ENCODE measurements around the gene BICC1. TPM values are rescaled to one million over a fixed set of nuclear protein-coding genes. Genes with fewer than 3 reads are reported as not detected.

BICC1 gene
- total and polyA plus RNA-seq, 9 donors = 15.2 to 26.9 (median 19.7) TPM

DNA sequence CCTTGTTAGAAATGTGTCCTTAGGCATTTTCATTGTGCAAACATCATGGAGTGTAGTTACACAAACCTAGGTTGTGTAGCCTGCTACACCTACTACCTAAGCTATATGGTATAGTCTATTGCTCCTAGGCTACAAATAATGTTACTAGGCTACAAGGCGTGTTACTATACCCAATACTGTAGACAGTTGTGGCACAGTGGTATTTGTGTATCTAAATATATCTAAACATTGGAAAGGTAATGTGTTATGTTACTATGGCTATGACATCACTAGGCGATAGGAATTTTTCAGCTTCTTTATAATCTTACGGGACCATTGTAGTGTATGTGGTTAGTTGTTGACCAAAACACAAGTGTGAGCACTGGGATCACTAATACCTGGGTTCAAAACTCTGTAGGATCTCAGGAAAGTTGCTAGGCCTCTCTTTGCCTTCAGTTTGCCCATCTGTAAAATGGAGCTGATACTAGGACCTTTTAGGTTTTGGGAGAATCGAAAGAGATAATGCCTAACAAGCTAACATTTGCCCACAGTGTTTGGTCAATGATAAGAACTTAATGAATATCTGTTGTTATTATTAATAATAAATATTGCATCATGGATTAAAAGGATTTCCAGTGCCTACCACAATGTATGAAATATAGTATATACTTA is 2.7 kb downstream of the BICC1 start:
- Histone ChIP-seq H3K4me3 (ENCODE audit: low read length) (peak overlapping the region; percentile 83), H3K36me3 (ENCODE audit: control insufficient read depth, insufficient read depth, low read length) (no peaks in the 10 kb centered on the region), H3K27ac (ENCODE audit: low read length) (peak overlapping the region; percentile 97), H3K27me3 (ENCODE audit: control insufficient read depth, insufficient read depth, low read length) (peaks cover 4% of the 10 kb centered on the region), H3K9me3 (replicated peaks; ENCODE audit: control insufficient read depth, low read depth, low read length) (no peaks in the 10 kb centered on the region), H3K4me1 (ENCODE audit: control insufficient read depth, insufficient read depth, low read length) (peaks cover 7% of the 10 kb centered on the region)
- DNase-seq = peak; percentile 42
- 57% methylated on average over 1 of the region's 4 CpGs for WGBS (ENCODE audit: insufficient coverage)

DNA sequence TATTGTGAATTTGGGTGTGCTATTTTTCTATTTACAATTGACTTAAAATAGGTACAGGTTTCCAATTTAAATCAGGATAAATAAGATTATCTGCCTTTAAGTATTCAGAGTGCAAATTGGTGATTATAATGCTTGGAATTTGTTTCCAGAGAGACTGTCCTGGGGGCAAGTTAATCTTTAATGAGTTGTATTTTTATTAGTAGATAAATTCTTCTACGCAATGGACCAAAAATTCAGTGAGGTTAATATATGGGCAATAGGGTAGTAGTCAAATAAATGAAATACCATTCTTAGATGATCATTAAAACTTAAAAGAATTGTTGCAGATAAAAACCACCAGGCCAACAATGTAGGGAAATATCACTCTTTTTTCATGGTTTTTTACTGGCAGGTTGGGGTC is 3.4 kb downstream of the BICC1 start:
- H3K9me3 ChIP-seq (replicated peaks; ENCODE audit: control insufficient read depth, low read depth, low read length) = peaks cover 5% of the 10 kb centered on the region
- no peak overlapping the region for H3K27ac ChIP-seq (ENCODE audit: low read length)
- peaks cover 4% of the 10 kb centered on the region for H3K27me3 ChIP-seq (ENCODE audit: control insufficient read depth, insufficient read depth, low read length)
- no peak overlapping the region for H3K4me3 ChIP-seq (ENCODE audit: low read length)
- no peak for DNase-seq
- no peaks in the 10 kb centered on the region for H3K36me3 ChIP-seq (ENCODE audit: control insufficient read depth, insufficient read depth, low read length)
- WGBS (ENCODE audit: insufficient coverage) = no CpG with 5 or more reads among the region's 1 CpG
- H3K4me1 ChIP-seq (ENCODE audit: control insufficient read depth, insufficient read depth, low read length) = peaks cover 7% of the 10 kb centered on the region

DNA sequence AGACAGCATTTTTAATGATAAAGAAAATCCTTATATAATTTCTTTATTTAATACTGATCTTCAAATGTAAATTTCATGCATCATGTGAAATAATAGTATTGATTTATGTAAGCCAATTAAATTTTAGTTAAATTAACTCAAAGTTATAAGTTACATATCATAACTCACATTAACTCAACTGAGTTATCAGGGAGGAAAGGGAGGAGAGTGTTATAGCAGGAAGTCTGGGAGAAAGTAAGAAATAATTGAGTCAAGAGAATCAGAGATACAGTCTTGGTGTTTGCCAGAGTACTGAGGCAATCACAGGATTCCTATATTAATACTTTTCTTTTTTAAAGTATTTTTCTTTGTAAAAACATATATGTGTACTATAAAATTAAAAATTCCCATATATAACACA is 4.0 kb downstream of the BICC1 start:
- DNase-seq = no peak
- H3K4me1 ChIP-seq (ENCODE audit: control insufficient read depth, insufficient read depth, low read length) = peaks cover 5% of the 10 kb centered on the region
- peaks cover 4% of the 10 kb centered on the region for H3K27me3 ChIP-seq (ENCODE audit: control insufficient read depth, insufficient read depth, low read length)
- H3K36me3 ChIP-seq (ENCODE audit: control insufficient read depth, insufficient read depth, low read length) = no peaks in the 10 kb centered on the region
- H3K27ac ChIP-seq (ENCODE audit: low read length) = no peak overlapping the region
- peaks cover 9% of the 10 kb centered on the region for H3K9me3 ChIP-seq (replicated peaks; ENCODE audit: control insufficient read depth, low read depth, low read length)
- no peak overlapping the region for H3K4me3 ChIP-seq (ENCODE audit: low read length)

DNA sequence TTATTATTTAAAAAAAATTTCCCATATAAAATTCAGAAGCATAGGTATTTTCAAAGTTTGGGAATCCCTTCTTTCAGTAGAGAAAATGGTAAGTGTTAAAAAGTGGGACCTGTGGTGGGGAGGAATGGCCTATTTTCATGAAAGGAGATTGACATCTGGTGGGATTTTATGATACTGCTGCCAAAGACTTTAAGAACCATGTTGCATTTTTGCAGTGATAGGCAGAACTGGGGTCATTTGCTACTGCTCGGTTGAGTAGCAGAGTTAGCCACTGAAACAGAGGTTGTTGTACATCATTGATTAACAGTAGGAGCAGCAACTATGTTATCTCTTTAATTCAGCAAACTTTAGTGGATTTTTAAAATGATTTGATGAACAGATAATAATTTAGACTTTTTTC is 4.4 kb downstream of the BICC1 start:
- peaks cover 2% of the 10 kb centered on the region for H3K4me1 ChIP-seq (ENCODE audit: control insufficient read depth, insufficient read depth, low read length)
- H3K27me3 ChIP-seq (ENCODE audit: control insufficient read depth, insufficient read depth, low read length) = peaks cover 4% of the 10 kb centered on the region
- no peak overlapping the region for H3K4me3 ChIP-seq (ENCODE audit: low read length)
- H3K9me3 ChIP-seq (replicated peaks; ENCODE audit: control insufficient read depth, low read depth, low read length) = peaks cover 11% of the 10 kb centered on the region
- WGBS (ENCODE audit: insufficient coverage) = no CpG with 5 or more reads among the region's 1 CpG
- no peak overlapping the region for H3K27ac ChIP-seq (ENCODE audit: low read length)
- no peaks in the 10 kb centered on the region for H3K36me3 ChIP-seq (ENCODE audit: control insufficient read depth, insufficient read depth, low read length)
- DNase-seq = no peak

DNA sequence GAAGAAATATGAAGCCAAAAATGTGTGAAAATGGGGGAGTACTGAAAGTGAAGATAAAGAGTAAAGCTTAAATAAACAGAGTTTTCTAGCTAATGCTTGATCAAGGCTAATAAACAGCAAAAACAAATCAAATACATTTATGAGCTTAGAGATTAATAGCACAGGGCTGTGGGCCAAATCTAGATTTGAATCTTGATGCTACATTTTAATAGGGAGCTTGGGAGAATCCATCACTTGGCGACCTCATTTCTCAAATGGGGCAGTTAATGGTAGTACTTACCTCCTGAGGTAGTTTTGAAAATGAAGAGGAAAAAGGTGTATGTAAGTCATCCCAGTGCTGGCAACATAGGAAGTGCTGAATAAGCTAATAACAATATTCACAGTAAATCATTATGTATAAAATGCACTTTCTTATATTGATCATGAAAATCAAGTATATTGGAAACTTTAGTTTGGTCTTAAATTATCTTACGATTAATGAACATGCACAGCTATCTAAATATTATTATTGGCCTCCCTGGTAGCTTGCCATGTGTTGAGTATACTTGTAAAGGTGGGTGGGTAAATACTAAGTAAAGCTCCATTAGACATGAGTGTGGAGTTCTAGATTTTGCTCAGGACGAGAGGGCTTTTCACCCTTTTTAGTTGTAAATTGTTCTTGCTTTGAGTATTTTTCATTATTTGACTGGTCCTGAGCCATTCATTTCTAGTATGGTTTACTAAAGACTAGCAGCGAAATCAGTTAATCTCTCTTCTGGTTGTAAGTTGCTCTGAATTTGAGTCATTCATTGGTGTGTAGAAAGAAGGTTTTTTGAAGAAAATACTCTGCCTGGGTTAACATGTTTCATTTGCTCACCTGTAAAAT is 5.1 kb downstream of the BICC1 start:
- H3K27me3 ChIP-seq (ENCODE audit: control insufficient read depth, insufficient read depth, low read length) = peaks cover 4% of the 10 kb centered on the region
- no peaks in the 10 kb centered on the region for H3K4me1 ChIP-seq (ENCODE audit: control insufficient read depth, insufficient read depth, low read length)
- H3K9me3 ChIP-seq (replicated peaks; ENCODE audit: control insufficient read depth, low read depth, low read length) = peaks cover 11% of the 10 kb centered on the region
- H3K27ac ChIP-seq (ENCODE audit: low read length) = no peak overlapping the region
- no peak for DNase-seq
- no peak overlapping the region for H3K4me3 ChIP-seq (ENCODE audit: low read length)
- WGBS (ENCODE audit: insufficient coverage) = 100% methylated on average over 1 of the region's 4 CpGs
- no peaks in the 10 kb centered on the region for H3K36me3 ChIP-seq (ENCODE audit: control insufficient read depth, insufficient read depth, low read length)

GRCh38 chr10:58518775-58519174 is 6.1 kb downstream of the BICC1 start:
- Histone ChIP-seq H3K4me1 (ENCODE audit: control insufficient read depth, insufficient read depth, low read length) (no peaks in the 10 kb centered on the region), H3K4me3 (ENCODE audit: low read length) (no peak overlapping the region), H3K9me3 (replicated peaks; ENCODE audit: control insufficient read depth, low read depth, low read length) (peaks cover 11% of the 10 kb centered on the region), H3K27ac (ENCODE audit: low read length) (no peak overlapping the region), H3K27me3 (ENCODE audit: control insufficient read depth, insufficient read depth, low read length) (peaks cover under 1% of the 10 kb centered on the region), H3K36me3 (ENCODE audit: control insufficient read depth, insufficient read depth, low read length) (no peaks in the 10 kb centered on the region)
- no peak for DNase-seq
- no CpG with 5 or more reads among the region's 6 CpGs for WGBS (ENCODE audit: insufficient coverage)

- Histone ChIP-seq H3K27ac (ENCODE audit: low read length) (no peak overlapping the region), H3K4me1 (ENCODE audit: control insufficient read depth, insufficient read depth, low read length) (no peaks in the 10 kb centered on the region), H3K36me3 (ENCODE audit: control insufficient read depth, insufficient read depth, low read length) (no peaks in the 10 kb centered on the region), H3K9me3 (replicated peaks; ENCODE audit: control insufficient read depth, low read depth, low read length) (peaks cover 32% of the 10 kb centered on the region), H3K4me3 (ENCODE audit: low read length) (no peak overlapping the region), H3K27me3 (ENCODE audit: control insufficient read depth, insufficient read depth, low read length) (no peaks in the 10 kb centered on the region)
- no CpG with 5 or more reads among the region's 3 CpGs for WGBS (ENCODE audit: insufficient coverage)
- no peak for DNase-seq
Observed at GRCh38 chr10:58529077-58529728, 16.5 kb downstream of the BICC1 start.

DNA sequence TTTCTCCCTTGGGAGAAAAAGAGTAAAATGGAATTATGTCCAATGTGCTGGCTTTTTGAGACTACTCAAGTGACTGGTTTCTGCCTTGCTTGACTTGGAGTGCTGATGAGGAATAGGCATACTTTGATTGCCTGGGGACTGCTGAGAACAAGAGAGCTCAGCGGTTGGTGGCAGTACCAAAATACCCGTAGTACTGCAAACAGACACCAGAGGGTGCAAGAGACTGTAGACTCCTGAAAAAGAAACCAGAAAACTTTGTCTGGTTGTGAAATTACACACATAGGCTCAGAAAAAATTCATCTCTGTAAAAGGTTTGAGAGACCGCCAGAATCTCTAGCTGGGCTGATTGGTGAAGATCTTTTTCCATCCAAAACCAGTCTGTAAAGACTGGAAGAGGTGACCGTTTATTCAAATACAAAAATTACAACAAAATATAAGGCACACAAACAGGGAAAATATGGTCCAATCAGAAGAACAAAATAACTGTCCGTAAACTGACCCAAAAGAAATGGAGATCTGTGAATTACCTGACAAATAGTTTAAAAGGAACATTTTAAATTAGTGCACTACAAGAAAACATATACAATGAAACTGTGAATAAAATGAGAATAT is 18.5 kb downstream of the BICC1 start:
- WGBS (ENCODE audit: insufficient coverage) = no CpG with 5 or more reads among the region's 5 CpGs
- Histone ChIP-seq H3K9me3 (replicated peaks; ENCODE audit: control insufficient read depth, low read depth, low read length) (peaks cover 46% of the 10 kb centered on the region), H3K27me3 (ENCODE audit: control insufficient read depth, insufficient read depth, low read length) (no peaks in the 10 kb centered on the region), H3K4me1 (ENCODE audit: control insufficient read depth, insufficient read depth, low read length) (no peaks in the 10 kb centered on the region), H3K4me3 (ENCODE audit: low read length) (no peak overlapping the region), H3K27ac (ENCODE audit: low read length) (no peak overlapping the region), H3K36me3 (ENCODE audit: control insufficient read depth, insufficient read depth, low read length) (no peaks in the 10 kb centered on the region)
- no peak for DNase-seq

GRCh38 chr10:58535311-58535710 is 22.6 kb downstream of the BICC1 start:
- Histone ChIP-seq H3K27ac (ENCODE audit: low read length) (no peak overlapping the region), H3K9me3 (replicated peaks; ENCODE audit: control insufficient read depth, low read depth, low read length) (peaks cover 47% of the 10 kb centered on the region), H3K27me3 (ENCODE audit: control insufficient read depth, insufficient read depth, low read length) (no peaks in the 10 kb centered on the region), H3K4me3 (ENCODE audit: low read length) (no peak overlapping the region), H3K36me3 (ENCODE audit: control insufficient read depth, insufficient read depth, low read length) (no peaks in the 10 kb centered on the region), H3K4me1 (ENCODE audit: control insufficient read depth, insufficient read depth, low read length) (no peaks in the 10 kb centered on the region)
- no peak for DNase-seq
- no CpG with 5 or more reads among the region's 3 CpGs for WGBS (ENCODE audit: insufficient coverage)

GRCh38 chr10:58543141-58543540 is 30.5 kb downstream of the BICC1 start:
- no peak overlapping the region for H3K27ac ChIP-seq (ENCODE audit: low read length)
- H3K4me1 ChIP-seq (ENCODE audit: control insufficient read depth, insufficient read depth, low read length) = peaks cover 2% of the 10 kb centered on the region
- no peak overlapping the region for H3K4me3 ChIP-seq (ENCODE audit: low read length)
- no peak for DNase-seq
- H3K27me3 ChIP-seq (ENCODE audit: control insufficient read depth, insufficient read depth, low read length) = no peaks in the 10 kb centered on the region
- H3K9me3 ChIP-seq (replicated peaks; ENCODE audit: control insufficient read depth, low read depth, low read length) = peaks cover 2% of the 10 kb centered on the region
- no peaks in the 10 kb centered on the region for H3K36me3 ChIP-seq (ENCODE audit: control insufficient read depth, insufficient read depth, low read length)

Measured in muscle of leg (tissue), 11 donors.